Naive thymus-derived CD4-positive, alpha-beta T cell (primary cell): ENCODE data around the gene PDK1. TPM values are rescaled to one million over a fixed set of nuclear protein-coding genes. Genes with fewer than 3 reads are reported as not detected.

ENCODE experiments used
- ATAC-seq: fragments of 150-1000 bp; cut with Tn5 transposase; 2 replicates; pipeline ENCODE4 v1.10.0; 2021; ENCODE audit warnings: mild to moderate bottlenecking, moderate library complexity
- CTCF ChIA-PET: fragments of 350-600 bp; sonication (Branson Sonifier 250); formaldehyde crosslinking; loops from one replicate; lab custom pipeline; 2021; ENCODE audit warnings: antibody characterized with exemption; lab: Charles Lee
- POLR2A ChIA-PET: fragments of 350-600 bp; sonication (Branson Sonifier 250); formaldehyde crosslinking; loops from one replicate; lab custom pipeline; 2021; ENCODE audit warnings: antibody characterized with exemption, inconsistent platforms; lab: Charles Lee
- DNase-seq, 9 donors: peaks; one replicate each; pipeline versions ENCODE4 v3.0.0 to v3.0.0-alpha.2; 2020 to 2022; ENCODE audit warnings: mixed read lengths in 1 of 9
- H3K27ac ChIP-seq: one replicate; pipeline ENCODE4 v1.7.0; 2013; ENCODE audit warnings: mild to moderate bottlenecking, low read depth, low read length, moderate library complexity
- H3K27me3 ChIP-seq, 2 donors: one replicate each; pipeline ENCODE4 v1.7.0; 2013; ENCODE audit warnings: low read length in 2 of 2, mild to moderate bottlenecking in 2 of 2, moderate library complexity in 2 of 2; ENCODE audit not compliant: control insufficient read depth in 2 of 2, insufficient read depth in 2 of 2
- H3K36me3 ChIP-seq, 3 experiments: 1 replicate in 2 of 3; 2 replicates in 1 of 3; pipeline ENCODE4 v1.7.0; 2013; ENCODE audit warnings: low read length in 3 of 3, mild to moderate bottlenecking in 3 of 3, moderate library complexity in 1 of 3; ENCODE audit not compliant: insufficient read depth in 3 of 3, control insufficient read depth in 2 of 3
- H3K4me1 ChIP-seq, 2 donors: one replicate each; pipeline ENCODE4 v1.7.0; 2013; ENCODE audit warnings: low read length in 2 of 2, mild to moderate bottlenecking in 2 of 2, moderate library complexity in 1 of 2; ENCODE audit not compliant: control insufficient read depth in 2 of 2, insufficient read depth in 2 of 2
- H3K4me3 ChIP-seq: 2 replicates; pipeline ENCODE4 v1.7.0; 2013; ENCODE audit warnings: mild to moderate bottlenecking, low read length
- H3K9me3 ChIP-seq, 3 experiments: 1 replicate in 2 of 3; 2 replicates in 1 of 3; pipeline ENCODE4 v1.7.0; 2013; ENCODE audit warnings: low read length in 3 of 3; ENCODE audit not compliant: control insufficient read depth in 2 of 3
- H3K27ac Mint-ChIP-seq, 9 donors: one replicate each; pipeline ENCODE4 v1.8.0; 2020 to 2022; ENCODE audit warnings: mixed read lengths in 9 of 9, mild to moderate bottlenecking in 8 of 9, moderate library complexity in 5 of 9, inconsistent platforms in 2 of 9
- H3K27me3 Mint-ChIP-seq, 5 donors: one replicate each; pipeline ENCODE4 v1.8.0; 2021 to 2022; ENCODE audit warnings: mixed read lengths in 5 of 5, mild to moderate bottlenecking in 1 of 5
- H3K36me3 Mint-ChIP-seq, 5 donors: one replicate each; pipeline ENCODE4 v1.8.0; 2020 to 2022; ENCODE audit warnings: mixed read lengths in 5 of 5, mild to moderate bottlenecking in 3 of 5, inconsistent platforms in 1 of 5
- H3K4me1 Mint-ChIP-seq, 7 donors: one replicate each; pipeline ENCODE4 v1.8.0; 2020 to 2022; ENCODE audit warnings: mixed read lengths in 7 of 7, mild to moderate bottlenecking in 3 of 7, inconsistent platforms in 1 of 7
- H3K4me3 Mint-ChIP-seq, 10 donors: one replicate each; pipeline ENCODE4 v1.8.0; 2020 to 2022; ENCODE audit warnings: mild to moderate bottlenecking in 10 of 10, mixed read lengths in 10 of 10, moderate library complexity in 6 of 10, inconsistent platforms in 2 of 10
- H3K9me3 Mint-ChIP-seq, 11 donors: one replicate each; pipeline ENCODE4 v1.8.0; 2020 to 2022; ENCODE audit warnings: mixed read lengths in 11 of 11, mild to moderate bottlenecking in 4 of 11, inconsistent platforms in 1 of 11, moderate library complexity in 1 of 11
- intact Hi-C, 2 donors: fragments of 100-400 bp; cut with micrococcal nuclease; formaldehyde crosslinking; loops; one replicate each; pipeline ENCODE4 v1.15.1; 2023
- polyA plus RNA-seq, 2 donors: library from polyadenylated mRNA; unstranded; fragments of 300-500 nt; fragmentation: Illumina TruSeq; gene quantifications; one replicate each; pipeline ENCODE4 v1.2.3, GENCODE V29; 2021
- total RNA-seq, 6 experiments: library from RNA in 5 of 6; stranded (reverse) in 5 of 6; gene quantifications; 1 replicate in 5 of 6; 2 replicates in 1 of 6; pipeline ENCODE4 v1.2.3 and lab custom pipeline; 2021 to 2026

Gene PDK1
- total and polyA plus RNA-seq, 7 experiments from 2014 or later, result 56.0 to 79.8 (median 66.6) TPM

- Histone ChIP-seq H3K36me3 (peaks cover 0 to 41% (median 7%) of the 10 kb centered on the region in 3 experiments), H3K4me3 (no peak overlapping the region), H3K4me1 (peaks cover 10 to 30% of the 10 kb centered on the region in 2 donors), H3K9me3 (no peaks in the 10 kb centered on the region), H3K27me3 (no peaks in the 10 kb centered on the region), H3K27ac (no peak overlapping the region)
- H3K36me3 Mint-ChIP-seq, result peaks cover 0 to 52% (median 30%) of the 10 kb centered on the region in 5 donors
- POLR2A ChIA-PET, result interaction anchor here (0.8 to 1.0 kb wide), 2 partner anchors 66 to 67 kb away, joined by 3 to 4 read pairs; no protein-coding TSS in a partner anchor
- intact Hi-C loops, result no loop called here
- ATAC-seq (no peak), DNase-seq (no peak)
- CTCF ChIA-PET, result interaction anchor here (1.2 kb wide), 1 partner anchor 78 kb away, joined by 3 read pairs; no protein-coding TSS in a partner anchor
- peaks cover 20 to 82% (median 70%) of the 10 kb centered on the region in 7 donors for H3K4me1 Mint-ChIP-seq
- peak overlapping the region in 1 of 9 donors; percentile 38 for H3K27ac Mint-ChIP-seq
- H3K9me3 Mint-ChIP-seq, result no peaks in the 10 kb centered on the region
- H3K4me3 Mint-ChIP-seq, result peak overlapping the region in 5 of 10 donors; percentile 9 to 18 (median 14)
- no peaks in the 10 kb centered on the region for H3K27me3 Mint-ChIP-seq
Measured at GRCh38 chr2:172561270-172561669, 5.4 kb downstream of the PDK1 start.

- POLR2A ChIA-PET, result no interaction called here
- H3K27me3 ChIP-seq, result no peaks in the 10 kb centered on the region
- H3K27ac ChIP-seq, result no peak overlapping the region
- no peaks in the 10 kb centered on the region for H3K9me3 Mint-ChIP-seq
- DNase-seq (no peak), ATAC-seq (no peak)
- no peaks in the 10 kb centered on the region for H3K9me3 ChIP-seq
- peak overlapping the region in 1 of 10 donors; percentile 13 for H3K4me3 Mint-ChIP-seq
- H3K36me3 Mint-ChIP-seq, result peaks cover 0 to 54% (median 37%) of the 10 kb centered on the region in 5 donors
- intact Hi-C loops, result loop anchor here in 1 of 2 donors (2.0 kb wide), 1 partner anchor 15 kb away; no protein-coding TSS in a partner anchor
- peak overlapping the region in 5 of 9 donors; percentile 21 to 67 (median 46) for H3K27ac Mint-ChIP-seq
- peaks cover 16 to 87% (median 72%) of the 10 kb centered on the region in 7 donors for H3K4me1 Mint-ChIP-seq
- CTCF ChIA-PET, result interaction anchor here (0.6 to 1.2 kb wide), 2 partner anchors 79 to 133 kb away, joined by 3 read pairs; no protein-coding TSS in a partner anchor
- H3K4me1 ChIP-seq, result peaks cover 3 to 31% of the 10 kb centered on the region in 2 donors
- H3K4me3 ChIP-seq, result no peak overlapping the region
- H3K36me3 ChIP-seq, result peaks cover 0 to 42% (median 7%) of the 10 kb centered on the region in 3 experiments
- no peaks in the 10 kb centered on the region for H3K27me3 Mint-ChIP-seq
Measured at GRCh38 chr2:172562298-172562697, 6.4 kb downstream of the PDK1 start.

- intact Hi-C loops, result no loop called here
- Mint-ChIP-seq H3K27ac (peak overlapping the region in 1 of 9 donors; percentile 62), H3K27me3 (no peaks in the 10 kb centered on the region), H3K4me3 (no peak overlapping the region), H3K36me3 (peaks cover 5 to 57% (median 45%) of the 10 kb centered on the region in 5 donors), H3K9me3 (no peaks in the 10 kb centered on the region), H3K4me1 (peaks cover 1 to 80% (median 66%) of the 10 kb centered on the region in 7 donors)
- ChIA-PET CTCF (no interaction called here), POLR2A (interaction anchor here (0.6 to 1.4 kb wide), 3 partner anchors 8 to 435 kb away, joined by 3 read pairs; partner anchors contain the start of gene PDK1)
- Histone ChIP-seq H3K9me3 (no peaks in the 10 kb centered on the region), H3K36me3 (peaks cover 0 to 58% (median 10%) of the 10 kb centered on the region in 3 experiments), H3K4me1 (peaks cover 0 to 18% of the 10 kb centered on the region in 2 donors), H3K27ac (no peak overlapping the region), H3K27me3 (no peaks in the 10 kb centered on the region), H3K4me3 (no peak overlapping the region)
- ATAC-seq, result no peak
- no peak for DNase-seq
Measured at GRCh38 chr2:172564376-172564775, 8.5 kb downstream of the PDK1 start.

DNA sequence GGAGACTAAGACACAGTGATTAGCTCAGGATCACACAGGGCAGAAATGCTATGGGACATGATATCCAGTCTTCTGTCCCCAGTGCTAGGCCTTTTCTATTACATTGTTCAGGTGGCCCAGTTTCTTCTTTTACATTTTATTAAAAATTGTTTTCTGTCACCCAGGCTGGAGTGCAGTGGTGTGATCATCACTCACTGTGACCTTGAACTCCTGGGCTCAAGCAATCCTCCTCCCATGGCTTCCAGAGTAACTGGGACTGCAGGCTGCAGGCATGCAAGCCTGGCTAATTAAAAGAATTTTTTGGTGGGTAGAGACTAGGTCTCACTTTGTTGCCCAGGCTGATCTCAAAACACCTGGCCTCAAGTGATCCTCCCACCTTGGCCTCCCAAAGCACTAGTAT, 15.4 kb downstream of the PDK1 start:
- H3K36me3 ChIP-seq, result peaks cover 6 to 73% (median 15%) of the 10 kb centered on the region in 3 experiments

GRCh38 chr2:172572981-172573380, 17.1 kb downstream of the PDK1 start:
- ChIA-PET POLR2A (no interaction called here), CTCF (no interaction called here)
- Histone ChIP-seq H3K36me3 (peaks cover 6 to 74% (median 20%) of the 10 kb centered on the region in 3 experiments), H3K9me3 (peaks cover 0 to 14% (median 7%) of the 10 kb centered on the region in 3 experiments), H3K4me3 (no peak overlapping the region), H3K27me3 (no peaks in the 10 kb centered on the region), H3K4me1 (no peaks in the 10 kb centered on the region), H3K27ac (no peak overlapping the region)
- Mint-ChIP-seq H3K4me3 (no peak overlapping the region), H3K36me3 (peaks cover 28 to 85% (median 78%) of the 10 kb centered on the region in 5 donors), H3K27me3 (no peaks in the 10 kb centered on the region), H3K9me3 (peaks cover 2 to 42% (median 28%) of the 10 kb centered on the region in 11 donors), H3K27ac (no peak overlapping the region), H3K4me1 (peaks cover 5 to 42% (median 18%) of the 10 kb centered on the region in 7 donors)
- DNase-seq, result no peak
- intact Hi-C loops, result no loop called here
- no peak for ATAC-seq

More for the DNA sequence above, 15.4 kb downstream of the PDK1 start:
- Histone ChIP-seq H3K9me3 (peaks cover 0 to 8% (median 0%) of the 10 kb centered on the region in 3 experiments), H3K4me3 (no peak overlapping the region), H3K27ac (no peak overlapping the region), H3K4me1 (peaks cover 0 to 6% of the 10 kb centered on the region in 2 donors), H3K27me3 (no peaks in the 10 kb centered on the region)
- intact Hi-C loops, result no loop called here
- Mint-ChIP-seq H3K4me3 (no peak overlapping the region), H3K27ac (peak overlapping the region in 4 of 9 donors; percentile 39 to 88 (median 50)), H3K27me3 (no peaks in the 10 kb centered on the region), H3K9me3 (peaks cover 0 to 27% (median 17%) of the 10 kb centered on the region in 11 donors), H3K36me3 (peaks cover 18 to 78% (median 74%) of the 10 kb centered on the region in 5 donors), H3K4me1 (peaks cover 5 to 48% (median 29%) of the 10 kb centered on the region in 7 donors)
- ChIA-PET CTCF (no interaction called here), POLR2A (no interaction called here)
- ATAC-seq, result no peak
- no peak for DNase-seq

GRCh38 chr2:172574965-172575364, 19.1 kb downstream of the PDK1 start:
- peaks cover 4 to 60% (median 33%) of the 10 kb centered on the region in 11 donors for H3K9me3 Mint-ChIP-seq
- intact Hi-C loops, result no loop called here
- H3K4me1 Mint-ChIP-seq, result peaks cover 4 to 44% (median 23%) of the 10 kb centered on the region in 7 donors
- H3K27ac ChIP-seq, result no peak overlapping the region
- H3K27me3 ChIP-seq, result no peaks in the 10 kb centered on the region
- peak overlapping the region in 2 of 10 donors; percentile 16 to 39 for H3K4me3 Mint-ChIP-seq
- ATAC-seq (no peak), DNase-seq (no peak)
- ChIA-PET CTCF (interaction anchor here (1.6 kb wide), 1 partner anchor 19 kb away, joined by 4 read pairs; no protein-coding TSS in a partner anchor), POLR2A (no interaction called here)
- H3K27ac Mint-ChIP-seq, result no peak overlapping the region
- H3K36me3 Mint-ChIP-seq, result peaks cover 27 to 92% (median 85%) of the 10 kb centered on the region in 5 donors
- H3K27me3 Mint-ChIP-seq, result no peaks in the 10 kb centered on the region
- peaks cover 0 to 15% (median 10%) of the 10 kb centered on the region in 3 experiments for H3K9me3 ChIP-seq
- no peak overlapping the region for H3K4me3 ChIP-seq
- peaks cover 0 to 3% of the 10 kb centered on the region in 2 donors for H3K4me1 ChIP-seq
- H3K36me3 ChIP-seq, result peaks cover 6 to 74% (median 18%) of the 10 kb centered on the region in 3 experiments
